Transverse colon (tissue), 4 donors: ENCODE results near the gene MLANA. TPM values are rescaled to one million over a fixed set of nuclear protein-coding genes. Genes with fewer than 3 reads are reported as not detected.

Source experiments
- DNase-seq: peaks from one replicate; pipeline ENCODE4 v3.0.0-alpha.2; 2019
- H3K27ac ChIP-seq, 4 donors: fragments of 200-600 bp; sonication (generic); 2 replicates each; pipeline ENCODE4 v1.5.1; 2016 to 2018; ENCODE audit warnings: inconsistent platforms in 4 of 4
- H3K27me3 ChIP-seq: fragments of 200-600 bp; sonication (generic); 2 replicates; pipeline ENCODE4 v1.5.1; 2017; ENCODE audit warnings: inconsistent platforms
- H3K36me3 ChIP-seq, 4 donors: fragments of 200-600 bp; sonication (generic); 2 replicates each; pipeline ENCODE4 v1.5.1; 2017 to 2019; ENCODE audit warnings: inconsistent platforms in 4 of 4
- H3K4me1 ChIP-seq, 4 donors: fragments of 200-600 bp; sonication (generic); 2 replicates each; pipeline ENCODE4 v1.5.1; 2017 to 2020; ENCODE audit warnings: inconsistent platforms in 4 of 4
- H3K4me3 ChIP-seq, 4 donors: fragments of 200-600 bp; sonication (generic); 1 replicate in 1 of 4; 2 replicates in 3 of 4; pipeline versions ENCODE4 v1.5.1 to v1.6.1; 2017 to 2019; ENCODE audit warnings: inconsistent platforms in 4 of 4
- H3K9me3 ChIP-seq, 2 donors: fragments of 200-600 bp; sonication (generic); 2 replicates each; pipeline ENCODE4 v1.5.1; 2017 to 2019; ENCODE audit warnings: inconsistent platforms in 2 of 2
- EP300 ChIP-seq: sonication (generic); formaldehyde crosslinking; IDR thresholded peaks from one replicate; pipeline ENCODE4 v1.6.1; 2017; ENCODE audit warnings: antibody characterized with exemption, low read depth
- POLR2A ChIP-seq: fragments of 450-650 bp; IDR thresholded peaks from one replicate; pipeline ENCODE4 v1.6.1; 2016; ENCODE audit warnings: antibody characterized with exemption, mild to moderate bottlenecking, moderate library complexity
- POLR2AphosphoS5 ChIP-seq, 3 donors: sonication (generic); formaldehyde crosslinking; IDR thresholded peaks; one replicate each; pipeline ENCODE4 v1.6.1; 2016; ENCODE audit warnings: antibody characterized with exemption in 3 of 3
- WGBS, 2 donors: methylation state at CpG; one replicate each; pipeline ENCODE4 v1.1.5; 2018; ENCODE audit warnings: low coverage in 1 of 2; 5-methylcytosine and 5-hydroxymethylcytosine counted together
- in situ Hi-C, 4 donors: fragments of 200-750 bp; cut with MboI; loops; one replicate each; pipeline versions ENCODE4 v1.15.0 to v1.15.1; 2017; ENCODE audit warnings: low sequenced_read_pairs in 3 of 4, low pct_ligation_motif_present in 1 of 4, low pct_unique_long_range_greater_than_20kb in 1 of 4
- intact Hi-C: fragments of 100-400 bp; cut with DNase I; formaldehyde crosslinking; loops from one replicate; pipeline ENCODE4 v1.15.1; 2023; ENCODE audit warnings: low total_unique reads
- total RNA-seq, 4 donors: library from RNA; depleted of rRNA; stranded (reverse); fragments of >200 nt; gene quantifications; one replicate each; pipeline ENCODE4 v1.1.0, GENCODE V29; 2016
- TF ChIP-seq, protein P1 (sequence below), 5 experiments: fragments of 200-600 bp in 3 of 5; fragments of 450-650 bp in 2 of 5; sonication (generic) in 3 of 5; IDR thresholded peaks; 1 replicate in 2 of 5; 2 replicates in 3 of 5; pipeline ENCODE4 v1.5.1; 2016 to 2017; ENCODE audit warnings: antibody characterized with exemption in 5 of 5, inconsistent platforms in 3 of 5, mild to moderate bottlenecking in 2 of 5, moderate library complexity in 1 of 5

The MLANA gene
- total RNA-seq, 4 donors from 2014 or later, result not detected

DNA sequence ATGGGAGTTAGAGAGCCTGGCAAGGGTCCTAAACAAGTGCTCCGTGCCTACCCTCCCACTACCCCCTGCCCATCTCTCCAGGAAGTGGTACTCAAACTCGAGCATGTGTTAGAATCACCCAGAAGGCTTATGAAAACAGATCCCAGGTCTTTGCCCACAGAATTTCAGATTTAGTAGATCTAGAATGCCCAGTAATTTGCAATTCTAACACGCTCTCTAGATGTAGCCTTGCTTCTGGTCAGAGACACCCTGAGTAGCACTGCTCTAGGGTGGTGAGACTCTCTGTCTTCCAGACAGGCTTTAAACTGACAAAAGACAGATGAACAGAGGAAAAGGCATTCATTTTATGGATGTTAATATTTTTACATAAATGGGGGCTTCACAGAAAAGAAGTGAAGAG, 37.1 kb upstream of the MLANA start:
- H3K4me1 ChIP-seq, result peaks cover 0 to 17% (median 5%) of the 10 kb centered on the region in 4 donors
- no peaks in the 10 kb centered on the region for H3K9me3 ChIP-seq
- no peak overlapping the region for H3K4me3 ChIP-seq
- H3K27ac ChIP-seq, result no peak overlapping the region
- no peak for DNase-seq
- in situ Hi-C loops, result no loop called here
- no peaks in the 10 kb centered on the region for H3K36me3 ChIP-seq
- 62 to 63% methylated on average over 2 to 3 of the region's 3 CpGs for WGBS, 2 donors
- no peaks in the 10 kb centered on the region for H3K27me3 ChIP-seq
- TF ChIP-seq POLR2AphosphoS5 (IDR thresholded peaks at IDR 0.05), result no peak
- TF ChIP-seq EP300, result no peak
- no peak for TF ChIP-seq POLR2A
- TF ChIP-seq, protein P1, sequence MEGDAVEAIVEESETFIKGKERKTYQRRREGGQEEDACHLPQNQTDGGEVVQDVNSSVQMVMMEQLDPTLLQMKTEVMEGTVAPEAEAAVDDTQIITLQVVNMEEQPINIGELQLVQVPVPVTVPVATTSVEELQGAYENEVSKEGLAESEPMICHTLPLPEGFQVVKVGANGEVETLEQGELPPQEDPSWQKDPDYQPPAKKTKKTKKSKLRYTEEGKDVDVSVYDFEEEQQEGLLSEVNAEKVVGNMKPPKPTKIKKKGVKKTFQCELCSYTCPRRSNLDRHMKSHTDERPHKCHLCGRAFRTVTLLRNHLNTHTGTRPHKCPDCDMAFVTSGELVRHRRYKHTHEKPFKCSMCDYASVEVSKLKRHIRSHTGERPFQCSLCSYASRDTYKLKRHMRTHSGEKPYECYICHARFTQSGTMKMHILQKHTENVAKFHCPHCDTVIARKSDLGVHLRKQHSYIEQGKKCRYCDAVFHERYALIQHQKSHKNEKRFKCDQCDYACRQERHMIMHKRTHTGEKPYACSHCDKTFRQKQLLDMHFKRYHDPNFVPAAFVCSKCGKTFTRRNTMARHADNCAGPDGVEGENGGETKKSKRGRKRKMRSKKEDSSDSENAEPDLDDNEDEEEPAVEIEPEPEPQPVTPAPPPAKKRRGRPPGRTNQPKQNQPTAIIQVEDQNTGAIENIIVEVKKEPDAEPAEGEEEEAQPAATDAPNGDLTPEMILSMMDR (IDR thresholded peaks at IDR 0.05), result no peak
- intact Hi-C loops, result no loop called here

DNA sequence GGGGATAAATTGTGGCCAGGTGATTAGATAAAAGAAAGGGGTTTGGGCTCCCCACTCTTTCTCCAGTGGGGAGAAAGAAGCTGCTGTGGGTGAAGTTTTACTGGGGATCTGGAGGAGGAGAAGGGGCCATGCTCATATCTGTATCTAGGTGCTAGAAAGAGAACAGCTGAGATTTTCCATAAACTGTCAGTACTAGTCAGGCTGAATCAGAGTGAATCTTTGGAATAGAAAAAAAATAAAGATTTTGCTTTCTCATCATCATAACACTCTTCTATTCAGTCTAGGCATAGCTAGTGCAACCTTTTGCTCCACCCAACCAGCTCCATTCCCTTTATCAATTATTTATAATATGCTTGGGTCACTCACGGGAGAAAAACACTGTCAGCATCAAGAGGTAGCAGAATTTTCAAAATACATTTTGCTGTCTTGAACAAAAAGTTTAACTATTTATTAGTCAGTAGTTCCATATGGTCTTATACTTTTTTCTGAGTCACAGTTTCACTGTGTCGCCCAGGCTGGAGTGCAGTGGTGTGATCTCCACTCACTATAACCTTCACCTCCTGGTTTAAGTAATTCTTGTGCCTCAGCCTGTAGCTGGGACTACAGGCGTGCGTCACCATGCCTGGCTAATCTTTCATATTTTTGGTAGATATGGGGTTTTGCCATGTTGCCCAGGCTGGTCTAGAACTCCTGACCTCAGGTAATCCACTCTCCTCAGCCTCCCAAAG, 36.5 kb upstream of the MLANA start:
- Histone ChIP-seq H3K9me3 (no peaks in the 10 kb centered on the region), H3K36me3 (no peaks in the 10 kb centered on the region), H3K4me3 (no peak overlapping the region), H3K27ac (no peak overlapping the region), H3K27me3 (no peaks in the 10 kb centered on the region), H3K4me1 (peaks cover 0 to 17% (median 5%) of the 10 kb centered on the region in 4 donors)
- intact Hi-C loops, result no loop called here
- TF ChIP-seq, protein P1 (IDR thresholded peaks at IDR 0.05), result no peak
- TF ChIP-seq EP300 (no peak), POLR2A (no peak), POLR2AphosphoS5 (IDR thresholded peaks at IDR 0.05) (no peak)
- in situ Hi-C loops, result no loop called here
- DNase-seq, result no peak
- 72 to 89% methylated on average over 4 of the region's 4 CpGs for WGBS, 2 donors

DNA sequence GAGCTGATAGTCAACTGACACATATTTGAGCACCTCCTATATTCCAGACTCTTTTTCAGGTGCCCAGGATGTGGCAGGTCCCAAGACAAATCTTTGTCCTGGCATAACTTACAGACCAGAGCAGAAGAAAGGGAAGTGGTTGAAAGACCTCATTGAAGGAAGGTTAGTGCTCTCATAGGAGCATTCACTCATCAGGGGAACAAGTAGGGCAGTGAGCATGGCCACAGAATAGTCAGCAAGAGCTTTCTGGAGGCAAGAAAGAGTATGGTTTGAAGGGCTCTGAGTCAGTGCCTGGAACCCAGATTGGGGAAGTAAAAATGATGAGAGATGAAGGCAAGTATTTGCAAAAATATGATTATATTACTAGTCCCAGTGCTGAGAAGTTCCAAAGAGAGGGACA, 32.8 kb upstream of the MLANA start:
- H3K4me3 ChIP-seq, result no peak overlapping the region
- intact Hi-C loops, result no loop called here
- no peaks in the 10 kb centered on the region for H3K36me3 ChIP-seq
- no peak overlapping the region for H3K27ac ChIP-seq
- H3K9me3 ChIP-seq, result no peaks in the 10 kb centered on the region
- DNase-seq, result no peak
- peaks cover 0 to 15% (median 3%) of the 10 kb centered on the region in 4 donors for H3K4me1 ChIP-seq
- in situ Hi-C loops, result no loop called here
- TF ChIP-seq POLR2AphosphoS5 (IDR thresholded peaks at IDR 0.05), result no peak
- TF ChIP-seq, protein P1 (IDR thresholded peaks at IDR 0.05), result no peak
- no peak for TF ChIP-seq POLR2A
- TF ChIP-seq EP300, result no peak
- no peaks in the 10 kb centered on the region for H3K27me3 ChIP-seq

DNA sequence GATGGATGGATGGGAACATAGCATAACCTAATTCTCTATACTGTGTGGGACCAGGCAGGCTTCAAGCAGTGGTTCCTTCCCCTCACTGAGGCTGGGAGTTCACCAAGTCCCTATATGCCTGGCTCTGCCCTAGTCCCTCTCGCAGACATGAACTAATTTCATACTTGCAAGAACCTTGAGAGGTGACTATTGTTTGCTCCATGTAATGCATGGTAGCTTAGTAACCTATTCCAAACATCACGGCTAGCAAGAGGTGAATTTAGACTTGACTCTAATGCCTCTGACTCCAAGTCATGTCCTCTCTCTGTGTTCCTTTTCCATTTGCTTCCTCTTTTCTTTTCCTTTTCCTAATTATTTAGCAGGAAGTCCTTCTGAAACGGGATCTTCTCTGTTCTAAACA, 31.9 kb upstream of the MLANA start:
- TF ChIP-seq, protein P1 (IDR thresholded peaks at IDR 0.05), result no peak
- TF ChIP-seq POLR2A (no peak), EP300 (no peak), POLR2AphosphoS5 (IDR thresholded peaks at IDR 0.05) (no peak)
- Histone ChIP-seq H3K36me3 (no peaks in the 10 kb centered on the region), H3K27me3 (no peaks in the 10 kb centered on the region), H3K4me3 (no peak overlapping the region), H3K27ac (no peak overlapping the region), H3K9me3 (no peaks in the 10 kb centered on the region), H3K4me1 (peaks cover 0 to 20% (median 3%) of the 10 kb centered on the region in 4 donors)
- no peak for DNase-seq
- in situ Hi-C loops (no loop called here), intact Hi-C loops (no loop called here)
- 43 to 72% methylated on average over 3 of the region's 3 CpGs for WGBS, 2 donors
